Tibial nerve (tissue), 4 donors: ENCODE data around the gene ARFRP1. TPM values are rescaled to one million over a fixed set of nuclear protein-coding genes. Genes with fewer than 3 reads are reported as not detected.

Source experiments
- DNase-seq, 2 donors: peaks; one replicate each; pipeline ENCODE4 v3.0.0-alpha.2; 2019; ENCODE audit warnings: low spot score in 2 of 2
- H3K27ac ChIP-seq, 4 donors: fragments of 200-600 bp; sonication (generic) in 3 of 4; one replicate each; pipeline ENCODE4 v1.5.1; 2017 to 2019; ENCODE audit warnings: mild to moderate bottlenecking in 1 of 4
- H3K27me3 ChIP-seq, 2 donors: fragments of 200-600 bp; sonication (generic) in 1 of 2; one replicate each; pipeline versions ENCODE4 v1.5.1 to v1.6.0; 2017 to 2019
- H3K36me3 ChIP-seq, 3 donors: fragments of 200-600 bp; sonication (generic); one replicate each; pipeline ENCODE4 v1.5.1; 2018 to 2019
- H3K4me1 ChIP-seq, 4 donors: fragments of 200-600 bp; sonication (generic) in 3 of 4; one replicate each; pipeline ENCODE4 v1.5.1; 2017 to 2019
- H3K4me3 ChIP-seq, 4 donors: fragments of 200-600 bp; sonication (generic) in 3 of 4; one replicate each; pipeline ENCODE4 v1.5.1; 2017 to 2019; ENCODE audit warnings: mild to moderate bottlenecking in 1 of 4, moderate library complexity in 1 of 4
- H3K9me3 ChIP-seq, 4 donors: fragments of 200-600 bp; sonication (generic) in 3 of 4; one replicate each; pipeline ENCODE4 v1.5.1; 2017 to 2019
- CTCF ChIP-seq, 5 experiments: fragments of 200-600 bp in 3 of 5; fragments of 450-650 bp in 2 of 5; sonication (generic) in 3 of 5; IDR thresholded peaks; one replicate each; pipeline ENCODE4 v1.5.1; 2016 to 2019; ENCODE audit warnings: antibody characterized with exemption in 5 of 5, mild to moderate bottlenecking in 3 of 5, moderate library complexity in 2 of 5
- EP300 ChIP-seq, 2 donors: sonication (generic); formaldehyde crosslinking; IDR thresholded peaks; one replicate each; pipeline ENCODE4 v1.6.1; 2017; ENCODE audit warnings: antibody characterized with exemption in 2 of 2, mild to moderate bottlenecking in 1 of 2
- POLR2A ChIP-seq, 2 donors: fragments of 450-650 bp; IDR thresholded peaks; one replicate each; pipeline ENCODE4 v1.6.1; 2017; ENCODE audit warnings: antibody characterized with exemption in 2 of 2, mild to moderate bottlenecking in 2 of 2, moderate library complexity in 2 of 2
- WGBS, 2 donors: methylation state at CpG; one replicate each; pipeline ENCODE4 v1.1.5; 2018; 5-methylcytosine and 5-hydroxymethylcytosine counted together
- total RNA-seq, 4 donors: library from RNA; depleted of rRNA; stranded (reverse); fragments of >200 nt; gene quantifications; one replicate each; pipeline ENCODE4 v1.1.0, GENCODE V29; 2016

Gene ARFRP1
- total RNA-seq, 4 donors from 2014 or later: 36.9 to 71.1 (median 50.9) TPM

- 83 to 87% methylated on average over 12 of the region's 12 CpGs for WGBS, 2 donors
- TF ChIP-seq CTCF (IDR thresholded peaks at IDR 0.05) (no peak), EP300 (IDR thresholded peaks at IDR 0.05) (no peak), POLR2A (IDR thresholded peaks at IDR 0.05) (no peak)
- Histone ChIP-seq H3K27me3 (no peaks in the 10 kb centered on the region), H3K27ac (no peak overlapping the region), H3K9me3 (peaks cover 0 to 29% (median 6%) of the 10 kb centered on the region in 4 donors), H3K36me3 (peaks cover 0 to 79% (median 5%) of the 10 kb centered on the region in 3 donors), H3K4me1 (peaks cover 0 to 32% (median 23%) of the 10 kb centered on the region in 4 donors), H3K4me3 (no peak overlapping the region)
- DNase-seq: no peak
These were observed 3.4 kb upstream of the ARFRP1 start for GRCh38 chr20:63711085-63711645.

- 90% methylated on average over 15 to 17 of the region's 17 CpGs for WGBS, 2 donors
- DNase-seq: no peak
- peak overlapping the region in 1 of 4 donors; percentile 75 for H3K4me3 ChIP-seq
These were observed 1.4 kb upstream of the ARFRP1 start for GRCh38 chr20:63709149-63709527.

GRCh38 chr20:63708301-63709148 lies 749 bp upstream of the ARFRP1 start:
- Histone ChIP-seq H3K4me1 (peaks cover 0 to 39% (median 26%) of the 10 kb centered on the region in 4 donors), H3K9me3 (peaks cover 0 to 6% (median 0%) of the 10 kb centered on the region in 4 donors), H3K4me3 (peak overlapping the region; percentile 71 to 96 (median 82)), H3K36me3 (peaks cover 0 to 79% (median 5%) of the 10 kb centered on the region in 3 donors), H3K27ac (peak overlapping the region; percentile 51 to 88 (median 86)), H3K27me3 (no peaks in the 10 kb centered on the region)
- 35 to 36% methylated on average over 44 to 47 of the region's 67 CpGs for WGBS, 2 donors
- TF ChIP-seq POLR2A (IDR thresholded peaks at IDR 0.05): no peak
- TF ChIP-seq CTCF (IDR thresholded peaks at IDR 0.05): no peak
- no peak for TF ChIP-seq EP300 (IDR thresholded peaks at IDR 0.05)
- DNase-seq: no peak

More at GRCh38 chr20:63709149-63709527, 1.4 kb upstream of the ARFRP1 start:
- H3K4me1 ChIP-seq: peaks cover 0 to 39% (median 26%) of the 10 kb centered on the region in 4 donors
- TF ChIP-seq POLR2A (IDR thresholded peaks at IDR 0.05): no peak
- no peak for TF ChIP-seq CTCF (IDR thresholded peaks at IDR 0.05)
- TF ChIP-seq EP300 (IDR thresholded peaks at IDR 0.05): no peak
- H3K9me3 ChIP-seq: peaks cover 0 to 9% (median 0%) of the 10 kb centered on the region in 4 donors
- H3K27me3 ChIP-seq: no peaks in the 10 kb centered on the region
- no peak overlapping the region for H3K27ac ChIP-seq
- peaks cover 0 to 79% (median 5%) of the 10 kb centered on the region in 3 donors for H3K36me3 ChIP-seq

GRCh38 chr20:63706852-63707557 lies 771 bp downstream of the ARFRP1 start:
- Histone ChIP-seq H3K36me3 (peaks cover 0 to 79% (median 5%) of the 10 kb centered on the region in 3 donors), H3K27ac (peak overlapping the region; percentile 51 to 88 (median 86)), H3K4me1 (peaks cover 0 to 39% (median 26%) of the 10 kb centered on the region in 4 donors), H3K9me3 (no peaks in the 10 kb centered on the region), H3K4me3 (peak overlapping the region; percentile 71 to 96 (median 82)), H3K27me3 (no peaks in the 10 kb centered on the region)
- no peak for DNase-seq
- TF ChIP-seq CTCF (IDR thresholded peaks at IDR 0.05) (peak in 1 of 5 experiments; percentile 13), EP300 (IDR thresholded peaks at IDR 0.05) (no peak)
- 1 to 2% methylated on average over 39 to 43 of the region's 56 CpGs for WGBS, 2 donors
